Measurements from ENCODE around the gene EFCAB12. TPM values are rescaled to one million over a fixed set of nuclear protein-coding genes. Genes with fewer than 3 reads are reported as not detected.
A peak's percentile ranks its signal among the peaks of the same experiment; 100 is the strongest.

EFCAB12 gene
- total and polyA plus RNA-seq, 2 of the 13 experiments (the other 11 are each of a cell fraction or from before 2014, with no cell fraction given) = 0.31 to 2.4 TPM

DNA sequence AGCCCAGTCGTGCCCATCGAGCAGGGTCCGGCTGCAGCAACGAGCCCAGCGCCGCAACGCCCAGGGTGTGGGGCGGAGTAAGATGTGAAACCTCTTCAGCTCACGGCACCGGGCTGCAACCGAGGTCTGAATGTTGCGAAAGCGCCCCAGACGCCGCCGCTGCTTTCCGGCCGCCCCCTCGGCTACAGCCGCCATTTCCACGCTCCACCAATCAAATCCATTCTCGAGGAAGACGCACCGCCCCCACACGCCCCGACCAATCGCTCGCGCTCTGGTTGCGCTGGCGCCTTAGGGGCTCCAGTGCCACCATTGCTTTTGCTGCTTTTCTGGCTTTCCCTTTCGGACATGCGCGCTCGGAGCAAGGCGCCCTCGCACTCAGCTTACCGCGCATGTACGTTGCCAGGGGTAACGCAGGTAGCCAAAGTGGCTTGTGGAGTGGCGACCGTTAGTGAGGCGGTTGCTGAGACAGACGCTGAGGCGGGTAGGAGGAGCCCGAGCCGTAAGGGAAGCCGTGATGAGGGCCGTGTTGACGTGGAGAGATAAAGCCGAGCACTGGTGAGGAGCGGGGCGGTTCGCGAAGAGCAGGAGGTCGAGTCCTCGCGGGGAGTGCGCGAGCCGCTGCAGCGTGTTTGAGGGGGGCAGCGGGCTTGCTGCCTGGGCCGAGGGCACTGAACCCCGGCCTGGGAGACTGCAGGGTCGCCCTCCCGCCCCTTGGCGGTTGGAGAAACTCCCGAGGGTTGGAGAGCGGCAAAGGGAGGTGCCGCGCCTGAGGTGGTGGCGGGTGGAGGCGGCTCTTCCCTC, 11.6 kb upstream of the EFCAB12 start, which contains the start of the genes IFT122 and MBD4 (continued):
- TF ChIP-seq, protein P1, sequence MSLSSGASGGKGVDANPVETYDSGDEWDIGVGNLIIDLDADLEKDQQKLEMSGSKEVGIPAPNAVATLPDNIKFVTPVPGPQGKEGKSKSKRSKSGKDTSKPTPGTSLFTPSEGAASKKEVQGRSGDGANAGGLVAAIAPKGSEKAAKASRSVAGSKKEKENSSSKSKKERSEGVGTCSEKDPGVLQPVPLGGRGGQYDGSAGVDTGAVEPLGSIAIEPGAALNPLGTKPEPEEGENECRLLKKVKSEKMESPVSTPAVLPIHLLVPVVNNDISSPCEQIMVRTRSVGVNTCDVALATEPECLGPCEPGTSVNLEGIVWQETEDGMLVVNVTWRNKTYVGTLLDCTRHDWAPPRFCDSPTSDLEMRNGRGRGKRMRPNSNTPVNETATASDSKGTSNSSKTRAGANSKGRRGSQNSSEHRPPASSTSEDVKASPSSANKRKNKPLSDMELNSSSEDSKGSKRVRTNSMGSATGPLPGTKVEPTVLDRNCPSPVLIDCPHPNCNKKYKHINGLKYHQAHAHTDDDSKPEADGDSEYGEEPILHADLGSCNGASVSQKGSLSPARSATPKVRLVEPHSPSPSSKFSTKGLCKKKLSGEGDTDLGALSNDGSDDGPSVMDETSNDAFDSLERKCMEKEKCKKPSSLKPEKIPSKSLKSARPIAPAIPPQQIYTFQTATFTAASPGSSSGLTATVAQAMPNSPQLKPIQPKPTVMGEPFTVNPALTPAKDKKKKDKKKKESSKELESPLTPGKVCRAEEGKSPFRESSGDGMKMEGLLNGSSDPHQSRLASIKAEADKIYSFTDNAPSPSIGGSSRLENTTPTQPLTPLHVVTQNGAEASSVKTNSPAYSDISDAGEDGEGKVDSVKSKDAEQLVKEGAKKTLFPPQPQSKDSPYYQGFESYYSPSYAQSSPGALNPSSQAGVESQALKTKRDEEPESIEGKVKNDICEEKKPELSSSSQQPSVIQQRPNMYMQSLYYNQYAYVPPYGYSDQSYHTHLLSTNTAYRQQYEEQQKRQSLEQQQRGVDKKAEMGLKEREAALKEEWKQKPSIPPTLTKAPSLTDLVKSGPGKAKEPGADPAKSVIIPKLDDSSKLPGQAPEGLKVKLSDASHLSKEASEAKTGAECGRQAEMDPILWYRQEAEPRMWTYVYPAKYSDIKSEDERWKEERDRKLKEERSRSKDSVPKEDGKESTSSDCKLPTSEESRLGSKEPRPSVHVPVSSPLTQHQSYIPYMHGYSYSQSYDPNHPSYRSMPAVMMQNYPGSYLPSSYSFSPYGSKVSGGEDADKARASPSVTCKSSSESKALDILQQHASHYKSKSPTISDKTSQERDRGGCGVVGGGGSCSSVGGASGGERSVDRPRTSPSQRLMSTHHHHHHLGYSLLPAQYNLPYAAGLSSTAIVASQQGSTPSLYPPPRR (CRISPR knock-in tag; IDR thresholded peaks at IDR 0.05; ENCODE audit: borderline replicate concordance) = peak; percentile 45; the same call in 1 of the 2 replicates
- peak; percentile 83 for TF ChIP-seq SP4 (CRISPR knock-in tag; IDR thresholded peaks at IDR 0.05)
- TF ChIP-seq, protein P2, sequence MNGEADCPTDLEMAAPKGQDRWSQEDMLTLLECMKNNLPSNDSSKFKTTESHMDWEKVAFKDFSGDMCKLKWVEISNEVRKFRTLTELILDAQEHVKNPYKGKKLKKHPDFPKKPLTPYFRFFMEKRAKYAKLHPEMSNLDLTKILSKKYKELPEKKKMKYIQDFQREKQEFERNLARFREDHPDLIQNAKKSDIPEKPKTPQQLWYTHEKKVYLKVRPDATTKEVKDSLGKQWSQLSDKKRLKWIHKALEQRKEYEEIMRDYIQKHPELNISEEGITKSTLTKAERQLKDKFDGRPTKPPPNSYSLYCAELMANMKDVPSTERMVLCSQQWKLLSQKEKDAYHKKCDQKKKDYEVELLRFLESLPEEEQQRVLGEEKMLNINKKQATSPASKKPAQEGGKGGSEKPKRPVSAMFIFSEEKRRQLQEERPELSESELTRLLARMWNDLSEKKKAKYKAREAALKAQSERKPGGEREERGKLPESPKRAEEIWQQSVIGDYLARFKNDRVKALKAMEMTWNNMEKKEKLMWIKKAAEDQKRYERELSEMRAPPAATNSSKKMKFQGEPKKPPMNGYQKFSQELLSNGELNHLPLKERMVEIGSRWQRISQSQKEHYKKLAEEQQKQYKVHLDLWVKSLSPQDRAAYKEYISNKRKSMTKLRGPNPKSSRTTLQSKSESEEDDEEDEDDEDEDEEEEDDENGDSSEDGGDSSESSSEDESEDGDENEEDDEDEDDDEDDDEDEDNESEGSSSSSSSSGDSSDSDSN (CRISPR knock-in tag; IDR thresholded peaks at IDR 0.05) = peak; percentile 86
- TF ChIP-seq, protein P3, sequence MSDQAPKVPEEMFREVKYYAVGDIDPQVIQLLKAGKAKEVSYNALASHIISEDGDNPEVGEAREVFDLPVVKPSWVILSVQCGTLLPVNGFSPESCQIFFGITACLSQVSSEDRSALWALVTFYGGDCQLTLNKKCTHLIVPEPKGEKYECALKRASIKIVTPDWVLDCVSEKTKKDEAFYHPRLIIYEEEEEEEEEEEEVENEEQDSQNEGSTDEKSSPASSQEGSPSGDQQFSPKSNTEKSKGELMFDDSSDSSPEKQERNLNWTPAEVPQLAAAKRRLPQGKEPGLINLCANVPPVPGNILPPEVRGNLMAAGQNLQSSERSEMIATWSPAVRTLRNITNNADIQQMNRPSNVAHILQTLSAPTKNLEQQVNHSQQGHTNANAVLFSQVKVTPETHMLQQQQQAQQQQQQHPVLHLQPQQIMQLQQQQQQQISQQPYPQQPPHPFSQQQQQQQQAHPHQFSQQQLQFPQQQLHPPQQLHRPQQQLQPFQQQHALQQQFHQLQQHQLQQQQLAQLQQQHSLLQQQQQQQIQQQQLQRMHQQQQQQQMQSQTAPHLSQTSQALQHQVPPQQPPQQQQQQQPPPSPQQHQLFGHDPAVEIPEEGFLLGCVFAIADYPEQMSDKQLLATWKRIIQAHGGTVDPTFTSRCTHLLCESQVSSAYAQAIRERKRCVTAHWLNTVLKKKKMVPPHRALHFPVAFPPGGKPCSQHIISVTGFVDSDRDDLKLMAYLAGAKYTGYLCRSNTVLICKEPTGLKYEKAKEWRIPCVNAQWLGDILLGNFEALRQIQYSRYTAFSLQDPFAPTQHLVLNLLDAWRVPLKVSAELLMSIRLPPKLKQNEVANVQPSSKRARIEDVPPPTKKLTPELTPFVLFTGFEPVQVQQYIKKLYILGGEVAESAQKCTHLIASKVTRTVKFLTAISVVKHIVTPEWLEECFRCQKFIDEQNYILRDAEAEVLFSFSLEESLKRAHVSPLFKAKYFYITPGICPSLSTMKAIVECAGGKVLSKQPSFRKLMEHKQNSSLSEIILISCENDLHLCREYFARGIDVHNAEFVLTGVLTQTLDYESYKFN (CRISPR knock-in tag; conservative IDR thresholded peaks at IDR 0.05) = peak; percentile 27; the same call in 1 of the 2 replicates
- TF ChIP-seq, protein P4, sequence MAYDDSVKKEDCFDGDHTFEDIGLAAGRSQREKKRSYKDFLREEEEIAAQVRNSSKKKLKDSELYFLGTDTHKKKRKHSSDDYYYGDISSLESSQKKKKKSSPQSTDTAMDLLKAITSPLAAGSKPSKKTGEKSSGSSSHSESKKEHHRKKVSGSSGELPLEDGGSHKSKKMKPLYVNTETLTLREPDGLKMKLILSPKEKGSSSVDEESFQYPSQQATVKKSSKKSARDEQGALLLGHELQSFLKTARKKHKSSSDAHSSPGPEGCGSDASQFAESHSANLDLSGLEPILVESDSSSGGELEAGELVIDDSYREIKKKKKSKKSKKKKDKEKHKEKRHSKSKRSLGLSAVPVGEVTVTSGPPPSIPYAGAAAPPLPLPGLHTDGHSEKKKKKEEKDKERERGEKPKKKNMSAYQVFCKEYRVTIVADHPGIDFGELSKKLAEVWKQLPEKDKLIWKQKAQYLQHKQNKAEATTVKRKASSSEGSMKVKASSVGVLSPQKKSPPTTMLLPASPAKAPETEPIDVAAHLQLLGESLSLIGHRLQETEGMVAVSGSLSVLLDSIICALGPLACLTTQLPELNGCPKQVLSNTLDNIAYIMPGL (CRISPR knock-in tag; IDR thresholded peaks at IDR 0.05; ENCODE audit: borderline replicate concordance in 1 of 2, low read depth in 1 of 2) = peak; percentile 59 to 65; a peak in 2 of 4 replicates
- TF ChIP-seq NRL (CRISPR knock-in tag; IDR thresholded peaks at IDR 0.05; ENCODE audit: borderline replicate concordance) = peak; percentile 88; the same call in 1 of the 2 replicates
- TF ChIP-seq ARHGAP35 (CRISPR knock-in tag; IDR thresholded peaks at IDR 0.05; ENCODE audit: borderline replicate concordance) = 0 out of 2 replicates have a peak, but pooled peaks have one; percentile 62
- TF ChIP-seq YY1 (IDR thresholded peaks at IDR 0.05; ENCODE audit: insufficient read depth, insufficient replicate concordance, low read depth, low read length) = peak; percentile 95
- TF ChIP-seq ZNF160 (CRISPR knock-in tag; IDR thresholded peaks at IDR 0.05) = 0 out of 2 replicates have a peak, but pooled peaks have one; percentile 62
- TF ChIP-seq PCBP2 (optimal IDR thresholded peaks at IDR 0.05; ENCODE audit: low read depth, low read length, poor library complexity, severe bottlenecking) = no peak
- 0 out of 2 replicates have a peak, but pooled peaks have one; percentile 80 for TF ChIP-seq CAMTA2 (CRISPR knock-in tag; IDR thresholded peaks at IDR 0.05; ENCODE audit: borderline replicate concordance)
- TF ChIP-seq SIN3A (IDR thresholded peaks at IDR 0.05; ENCODE audit: borderline replicate concordance, low read depth, low read length) = peak; percentile 95; the same call in 1 of the 2 replicates
- TF ChIP-seq RBFOX2 (IDR thresholded peaks at IDR 0.05; ENCODE audit: low read depth, low read length) = peak; percentile 83

Measured in HepG2 (cell line).